Measurements from ENCODE around the gene RPA1. TPM values are rescaled to one million over a fixed set of nuclear protein-coding genes. Genes with fewer than 3 reads are reported as not detected.

The RPA1 gene
- total RNA-seq, 1 donor from 2014 or later, result 56.6 TPM

DNA sequence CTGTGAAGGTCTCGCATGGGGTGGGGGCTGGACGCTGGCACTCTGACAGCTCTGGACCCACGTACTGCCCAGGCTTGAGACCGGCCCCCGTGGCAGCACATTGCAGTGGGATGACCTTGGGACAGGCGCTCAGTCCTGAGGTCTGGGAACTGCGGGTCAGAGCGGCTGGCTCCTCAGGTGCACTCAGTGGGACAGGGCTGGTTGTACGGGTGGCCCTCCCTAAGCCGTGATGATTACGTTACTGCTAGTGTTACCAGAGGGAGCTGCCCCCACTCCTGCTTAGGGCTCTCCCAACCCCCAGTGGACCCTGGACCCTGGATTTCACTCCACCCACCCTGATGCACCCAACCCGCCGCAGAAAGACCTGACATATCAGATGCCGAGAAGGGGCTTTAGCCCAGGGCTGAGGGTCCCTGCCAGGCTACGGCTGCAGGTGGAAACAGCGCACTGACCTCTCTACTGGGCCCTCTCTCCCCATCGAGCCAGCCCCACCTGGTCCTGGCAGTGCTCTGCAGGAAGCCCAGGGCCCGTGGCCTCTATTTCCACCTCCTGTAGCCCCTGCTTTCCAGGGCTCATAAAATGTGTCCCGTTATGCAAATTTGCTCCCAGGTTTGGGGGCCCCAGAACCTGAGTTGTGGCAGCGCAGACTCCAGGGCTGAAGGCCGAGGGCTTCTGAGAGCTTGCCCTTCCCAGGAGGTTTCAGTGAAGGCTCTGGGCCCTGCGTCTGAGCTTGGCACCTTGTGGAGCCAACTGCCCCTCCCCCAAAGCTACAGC, 118.1 kb downstream of the RPA1 start:
- Mint-ChIP-seq H3K27ac (ENCODE audit: unreplicated experiment) (no peak overlapping the region), H3K4me3 (ENCODE audit: unreplicated experiment) (no peak overlapping the region), H3K27me3 (ENCODE audit: low read depth) (peaks cover 10% of the 10 kb centered on the region), H3K9me3 (ENCODE audit: low read depth) (no peaks in the 10 kb centered on the region), H3K36me3 (ENCODE audit: low read depth) (no peaks in the 10 kb centered on the region), H3K4me1 (ENCODE audit: low read depth) (no peaks in the 10 kb centered on the region)
- no peak for DNase-seq (ENCODE audit: low spot score)
- TF ChIP-seq, protein P1, sequence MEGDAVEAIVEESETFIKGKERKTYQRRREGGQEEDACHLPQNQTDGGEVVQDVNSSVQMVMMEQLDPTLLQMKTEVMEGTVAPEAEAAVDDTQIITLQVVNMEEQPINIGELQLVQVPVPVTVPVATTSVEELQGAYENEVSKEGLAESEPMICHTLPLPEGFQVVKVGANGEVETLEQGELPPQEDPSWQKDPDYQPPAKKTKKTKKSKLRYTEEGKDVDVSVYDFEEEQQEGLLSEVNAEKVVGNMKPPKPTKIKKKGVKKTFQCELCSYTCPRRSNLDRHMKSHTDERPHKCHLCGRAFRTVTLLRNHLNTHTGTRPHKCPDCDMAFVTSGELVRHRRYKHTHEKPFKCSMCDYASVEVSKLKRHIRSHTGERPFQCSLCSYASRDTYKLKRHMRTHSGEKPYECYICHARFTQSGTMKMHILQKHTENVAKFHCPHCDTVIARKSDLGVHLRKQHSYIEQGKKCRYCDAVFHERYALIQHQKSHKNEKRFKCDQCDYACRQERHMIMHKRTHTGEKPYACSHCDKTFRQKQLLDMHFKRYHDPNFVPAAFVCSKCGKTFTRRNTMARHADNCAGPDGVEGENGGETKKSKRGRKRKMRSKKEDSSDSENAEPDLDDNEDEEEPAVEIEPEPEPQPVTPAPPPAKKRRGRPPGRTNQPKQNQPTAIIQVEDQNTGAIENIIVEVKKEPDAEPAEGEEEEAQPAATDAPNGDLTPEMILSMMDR (IDR thresholded peaks at IDR 0.05), result no peak

- Mint-ChIP-seq H3K4me1 (ENCODE audit: low read depth) (no peaks in the 10 kb centered on the region), H3K36me3 (ENCODE audit: low read depth) (no peaks in the 10 kb centered on the region), H3K27me3 (ENCODE audit: low read depth) (peaks cover 10% of the 10 kb centered on the region), H3K27ac (ENCODE audit: unreplicated experiment) (no peak overlapping the region), H3K4me3 (ENCODE audit: unreplicated experiment) (no peak overlapping the region), H3K9me3 (ENCODE audit: low read depth) (no peaks in the 10 kb centered on the region)
- DNase-seq (ENCODE audit: low spot score), result no peak
- TF ChIP-seq, protein P1 (IDR thresholded peaks at IDR 0.05), result no peak
Measured at GRCh38 chr17:1948517-1948825, 118.7 kb downstream of the RPA1 start.

Other genes with a start within 250 kb of the RPA1 start
- gene SLC43A2, start 201.2 kb upstream of the RPA1 start, total RNA-seq, result 3.0 to 3.7 TPM (median 3.3 TPM) in 3 replicates
- gene SCARF1, start 184.3 kb upstream of the RPA1 start, total RNA-seq, result 0.42 to 0.64 TPM (median 0.51 TPM) in 3 replicates
- 1.8 to 2.0 TPM (median 1.8 TPM) in 3 replicates for gene RILP, start 180.1 kb upstream of the RPA1 start, total RNA-seq
- gene PRPF8, start 145.1 kb upstream of the RPA1 start, total RNA-seq, result 164 to 235 TPM (median 164 TPM) in 3 replicates
- 5.6 to 9.5 TPM (median 9.2 TPM) in 3 replicates for gene TLCD2, start 119.6 kb upstream of the RPA1 start, total RNA-seq
- 14.8 to 18.6 TPM (median 16.2 TPM) in 3 replicates for gene WDR81, start 105.3 kb upstream of the RPA1 start, total RNA-seq
- gene SERPINF2, start 87.1 kb upstream of the RPA1 start, total RNA-seq, result 0.15 to 0.24 TPM (median 0.15 TPM) in 3 replicates
- 14.6 to 69.2 TPM (median 15.2 TPM) in 3 replicates for gene SERPINF1, start 67.9 kb upstream of the RPA1 start, total RNA-seq
- 8.4 to 12.4 TPM (median 10.7 TPM) in 3 replicates for gene SMYD4, start 103 bp upstream of the RPA1 start, total RNA-seq
- 0.47 to 0.95 TPM (median 0.68 TPM) in 3 replicates for gene RTN4RL1, start 195.3 kb downstream of the RPA1 start, total RNA-seq
- 29.4 to 43.1 TPM (median 31.3 TPM) in 3 replicates for gene DPH1, start 200.1 kb downstream of the RPA1 start, total RNA-seq
- 26.6 to 30.2 TPM (median 30.1 TPM) in 3 replicates for gene OVCA2, start 212.0 kb downstream of the RPA1 start, total RNA-seq
- gene HIC1, start 225.1 kb downstream of the RPA1 start, total RNA-seq, result 3.3 to 9.0 TPM (median 8.8 TPM) in 3 replicates